HK-2 (cell line): Measurements from ENCODE around the gene CDKL5.
"Not testable (repeated sequence)": the region's sequence is repeated elsewhere in the genome, so short reads cannot be mapped to it uniquely, and the experiment has no call there.

ENCODE experiments used
- DNase-seq: peaks from one replicate; pipeline ENCODE4 v3.0.0-alpha.2; 2018; ENCODE audit not compliant: unreplicated experiment

CDKL5 gene

DNA sequence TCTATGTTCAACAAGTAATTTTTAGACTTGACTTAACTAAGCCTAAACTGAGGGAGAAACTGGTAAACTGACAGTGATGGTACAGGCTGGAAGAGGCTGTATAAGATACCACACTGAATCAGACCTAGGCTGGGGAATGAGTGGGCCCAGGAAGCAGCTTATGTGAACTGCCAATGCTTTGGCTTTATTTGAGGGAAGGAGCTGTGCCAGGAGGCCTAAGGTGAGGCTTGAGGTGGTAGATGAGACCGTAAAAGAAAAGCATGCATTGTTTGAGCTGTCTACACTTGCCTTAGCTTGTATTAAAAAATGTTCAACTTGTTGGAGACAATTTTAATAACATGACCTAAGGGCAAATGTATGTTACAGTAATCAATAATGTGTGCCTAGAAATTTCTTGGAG lies 150.3 kb downstream of the CDKL5 start:
- DNase-seq, result no peak

DNA sequence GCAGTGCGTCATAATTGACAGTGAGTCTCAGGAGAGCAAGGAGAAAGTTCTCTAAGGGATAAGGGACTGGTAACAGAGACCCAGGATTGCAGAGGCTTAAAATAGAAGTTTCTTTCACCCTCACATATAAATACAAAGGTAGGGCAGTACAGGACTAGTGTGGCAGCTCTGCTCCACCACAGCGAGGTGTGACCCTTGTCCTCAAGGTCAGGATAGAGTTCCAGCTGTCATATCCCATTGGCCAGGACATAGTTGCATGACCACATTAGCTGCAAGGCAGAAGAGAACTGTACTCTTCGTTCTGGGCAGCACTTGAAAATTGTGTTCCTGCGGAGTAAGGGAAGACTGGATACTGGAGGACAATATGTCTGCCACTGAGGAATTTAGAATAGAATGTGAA lies 152.0 kb downstream of the CDKL5 start:
- DNase-seq, result no peak

DNA sequence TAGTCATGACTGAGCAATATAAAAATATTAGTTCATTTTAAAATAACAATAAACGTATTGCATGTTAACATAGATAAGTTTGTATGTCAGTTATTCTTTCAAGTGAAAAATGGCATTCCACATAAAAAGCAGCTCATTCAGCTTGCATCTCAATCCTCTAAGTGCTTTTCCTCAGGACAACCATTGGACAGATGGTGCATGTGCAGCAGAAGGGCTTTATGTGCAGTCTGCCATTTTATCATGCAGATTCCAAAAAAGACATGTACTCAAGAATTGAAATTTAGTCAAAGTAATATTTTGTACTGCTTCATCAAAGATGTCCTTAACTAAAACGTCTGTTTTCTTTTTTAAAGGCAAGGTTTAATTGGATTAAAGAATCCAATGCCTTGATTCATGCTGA lies 153.1 kb downstream of the CDKL5 start:
- DNase-seq, result no peak

DNA sequence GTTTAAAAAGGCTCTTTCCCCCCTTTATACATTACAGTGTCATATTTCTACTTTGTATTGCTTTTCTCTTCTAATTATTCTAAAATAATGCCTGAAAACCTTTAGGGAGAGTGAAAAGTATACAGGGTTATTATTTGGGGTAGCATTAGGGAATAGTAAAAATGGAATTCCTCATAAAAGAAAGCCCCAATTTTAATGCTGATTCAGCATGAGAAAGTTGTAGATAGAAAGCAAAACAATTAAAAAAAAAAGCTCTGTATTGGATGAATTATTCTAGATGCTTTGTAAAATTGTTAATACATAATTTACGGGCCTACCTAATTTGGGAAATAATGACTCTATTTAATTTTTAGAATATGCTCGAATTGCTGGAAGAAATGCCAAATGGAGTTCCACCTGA lies 154.1 kb downstream of the CDKL5 start:
- no peak for DNase-seq

DNA sequence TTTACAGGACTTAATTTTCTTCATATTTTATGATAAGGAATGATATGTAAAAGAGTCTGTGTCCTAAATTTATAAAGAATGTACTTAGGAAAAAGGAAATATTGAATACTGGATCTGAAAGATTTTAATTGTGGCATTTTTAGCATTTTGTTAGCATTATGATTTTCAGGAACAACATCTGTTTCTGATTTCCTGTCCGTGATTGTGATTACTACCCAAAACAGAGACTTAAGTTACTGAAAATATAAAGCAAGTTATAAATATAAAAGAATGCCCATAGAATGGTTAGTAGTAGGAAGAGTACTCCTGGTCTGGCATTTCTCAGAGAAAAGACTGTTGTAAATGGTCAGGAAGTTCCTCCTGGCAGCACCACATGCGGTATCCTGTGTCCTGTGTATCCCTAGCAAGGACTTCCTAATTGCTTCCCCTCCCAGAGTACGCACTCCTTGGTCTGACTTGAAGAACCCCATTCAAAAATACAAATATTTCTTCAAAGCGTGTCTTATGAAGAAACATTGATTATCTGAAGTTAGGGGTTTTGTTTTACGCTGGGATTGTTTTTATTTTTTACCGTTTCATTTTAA lies 157.6 kb downstream of the CDKL5 start:
- DNase-seq, result no peak

DNA sequence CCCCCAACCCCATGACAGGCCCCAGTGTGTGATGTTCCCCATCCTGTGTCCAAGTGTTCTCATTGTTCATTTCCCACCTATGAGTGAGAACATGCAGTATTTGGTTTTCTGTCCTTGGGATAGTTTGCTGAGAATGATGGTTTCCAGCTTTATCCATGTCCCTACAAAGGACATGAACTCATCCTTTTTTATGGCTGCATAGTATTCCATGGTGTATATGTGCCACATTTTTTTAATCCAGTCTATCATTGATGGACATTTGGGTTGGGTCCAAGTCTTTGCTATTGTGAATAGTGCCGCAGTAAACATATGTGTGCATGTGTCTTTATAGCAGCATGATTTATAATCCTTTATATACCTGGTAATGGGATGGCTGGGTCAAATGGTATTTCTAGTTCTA lies 163.9 kb downstream of the CDKL5 start:
- DNase-seq, result not testable (repeated sequence)

DNA sequence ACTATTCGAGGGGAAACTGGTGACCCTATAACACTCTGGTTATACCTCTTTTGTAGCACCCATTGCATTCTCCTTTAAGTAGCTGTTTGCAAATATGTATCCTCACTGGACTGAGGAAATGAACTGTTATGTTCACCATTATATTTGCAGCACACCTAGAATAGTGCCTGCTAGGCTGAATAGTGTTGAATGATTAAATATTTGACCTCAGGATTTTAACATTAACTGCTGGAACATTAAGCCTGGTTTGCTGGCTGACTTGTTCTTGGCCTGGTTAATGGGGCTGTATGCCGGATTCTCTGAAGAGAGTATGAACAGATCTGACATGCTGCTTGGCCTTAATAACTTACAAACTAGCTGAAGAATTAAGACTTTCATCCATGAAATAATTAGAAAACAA lies 166.4 kb downstream of the CDKL5 start:
- no peak for DNase-seq

DNA sequence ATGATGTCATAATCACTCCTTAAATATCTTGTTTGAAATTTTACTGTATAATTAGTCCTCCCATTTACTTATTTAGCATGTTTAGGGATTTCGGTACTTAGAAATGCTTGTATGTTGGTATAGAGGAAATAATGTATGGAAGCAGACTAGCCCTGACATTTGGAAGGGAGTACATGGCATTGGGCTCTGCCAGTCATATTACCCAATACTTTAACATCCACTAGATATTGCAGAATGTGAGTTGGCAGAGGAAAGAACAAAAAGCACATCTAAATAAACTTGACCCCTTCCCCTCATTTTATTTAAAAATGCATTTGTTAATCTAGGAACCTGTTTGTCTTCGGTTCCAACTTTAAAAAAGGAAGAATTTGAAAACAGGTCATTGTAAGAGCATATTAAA lies 168.7 kb downstream of the CDKL5 start:
- no peak for DNase-seq

DNA sequence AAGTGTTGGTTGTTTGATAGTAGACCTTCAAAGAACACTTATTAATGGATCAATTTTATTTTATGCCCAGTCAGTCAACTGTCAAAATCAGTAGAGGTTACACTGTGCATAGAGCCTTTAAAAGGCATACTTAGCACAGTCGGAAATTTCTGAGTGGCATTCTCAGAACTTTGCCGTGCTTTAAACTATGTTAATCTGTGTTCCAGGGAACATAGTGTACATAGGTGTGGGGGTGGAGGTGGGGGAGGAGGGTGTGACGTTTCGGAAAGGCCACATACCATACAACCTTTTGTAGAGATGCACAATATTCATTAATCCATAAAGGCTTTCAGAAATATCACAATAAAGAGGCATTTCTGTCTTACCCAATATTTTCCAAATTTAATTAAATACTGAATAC lies 170.7 kb downstream of the CDKL5 start:
- no peak for DNase-seq

DNA sequence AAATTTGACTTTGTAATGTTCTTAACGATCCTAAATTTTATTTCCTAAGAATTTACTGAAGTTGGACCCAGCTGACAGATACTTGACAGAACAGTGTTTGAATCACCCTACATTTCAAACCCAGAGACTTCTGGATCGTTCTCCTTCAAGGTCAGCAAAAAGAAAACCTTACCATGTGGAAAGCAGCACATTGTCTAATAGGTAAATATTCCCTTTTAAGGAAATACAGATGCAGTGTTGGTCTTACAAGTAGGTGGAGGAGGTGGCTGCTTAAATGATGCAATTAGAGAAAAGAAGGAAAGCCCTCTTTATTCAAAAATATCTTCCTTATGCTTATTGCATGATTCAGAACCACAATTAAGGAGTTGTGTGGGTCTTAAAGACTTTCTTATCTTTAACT lies 173.0 kb downstream of the CDKL5 start:
- no peak for DNase-seq

DNA sequence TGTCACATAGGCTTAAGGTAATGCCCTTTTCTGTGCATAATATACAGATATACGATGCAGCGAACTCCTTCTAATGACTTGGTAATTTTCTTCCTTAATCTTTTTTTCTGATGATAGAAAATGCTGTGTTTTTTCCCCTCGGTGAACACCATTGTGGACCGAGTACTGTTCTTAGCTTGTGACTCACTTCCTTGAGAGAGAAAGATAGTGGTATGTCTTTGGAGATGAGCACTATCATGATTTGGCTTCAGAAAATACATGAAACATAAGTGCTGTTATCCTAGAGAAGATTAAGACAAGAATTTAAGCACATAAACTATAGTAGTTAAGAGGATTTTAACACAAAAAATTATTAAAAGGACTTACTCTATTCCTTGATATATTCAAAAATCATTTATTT lies 182.6 kb downstream of the CDKL5 start:
- no peak for DNase-seq

DNA sequence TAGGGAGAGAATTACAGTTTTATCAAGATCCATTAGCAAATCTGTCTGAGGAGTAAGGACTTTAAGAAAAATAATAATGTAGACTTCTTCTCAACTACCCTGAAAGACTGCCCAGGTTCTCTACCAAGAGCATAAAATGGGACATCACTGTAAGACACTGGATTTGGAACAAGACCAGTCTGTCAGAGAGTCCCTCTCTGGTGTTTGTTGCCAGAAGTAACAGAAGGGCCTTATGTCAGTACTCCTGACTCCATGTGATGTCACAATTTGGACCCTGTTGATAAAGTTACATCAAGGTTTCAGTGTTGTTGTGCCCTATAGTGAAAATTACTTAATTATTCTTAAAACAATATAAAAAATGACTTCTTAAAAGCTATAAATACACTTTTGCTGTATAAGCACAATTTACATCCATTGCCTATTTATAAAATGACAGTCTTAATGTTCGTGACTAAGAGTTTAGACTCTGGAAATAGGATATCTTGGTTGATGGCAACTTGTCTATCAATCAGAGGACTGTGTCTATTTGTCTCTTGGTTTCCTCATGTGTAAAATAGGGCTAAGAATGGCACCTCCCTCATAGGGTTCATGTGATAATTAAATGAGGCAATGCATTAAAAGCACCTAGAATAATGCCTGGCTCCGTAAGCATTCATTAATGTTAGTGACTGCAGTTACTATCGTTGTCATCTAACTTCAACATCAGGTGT lies 188.7 kb downstream of the CDKL5 start:
- no peak for DNase-seq

DNA sequence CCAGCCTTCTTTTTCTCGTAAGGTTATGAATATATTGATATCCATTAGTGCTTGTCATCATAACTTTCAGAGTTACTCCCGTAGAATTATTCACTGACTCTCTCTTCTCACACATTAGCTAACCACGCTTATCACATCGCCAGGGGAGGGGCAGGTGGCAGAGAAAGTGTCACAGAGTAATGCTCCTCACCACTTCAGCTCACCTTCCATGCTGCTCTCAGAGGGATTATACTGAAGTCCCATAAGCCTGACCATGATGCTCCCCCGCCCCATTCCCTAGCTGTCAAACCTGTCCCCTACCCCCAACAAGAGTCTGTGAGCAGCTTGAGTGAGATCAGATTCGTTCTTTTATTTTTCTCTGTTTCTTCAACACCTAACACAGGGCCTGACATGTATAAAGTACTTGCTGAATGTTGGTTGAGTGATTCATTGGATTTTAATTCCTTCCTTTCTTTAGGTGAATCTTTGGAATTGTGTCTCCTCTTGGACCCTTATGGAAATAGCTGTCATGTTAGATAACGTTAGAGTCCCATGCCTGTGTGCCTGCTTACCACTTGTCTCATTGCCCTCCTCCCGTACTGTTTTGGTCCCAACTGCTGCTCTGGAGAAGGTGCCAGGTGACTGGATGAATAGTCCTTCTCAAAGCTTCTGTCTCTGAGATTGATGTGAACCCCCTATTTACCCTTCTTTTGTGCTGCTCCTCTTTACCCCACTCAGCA lies 191.4 kb downstream of the CDKL5 start:
- DNase-seq, result peak; percentile 9

DNA sequence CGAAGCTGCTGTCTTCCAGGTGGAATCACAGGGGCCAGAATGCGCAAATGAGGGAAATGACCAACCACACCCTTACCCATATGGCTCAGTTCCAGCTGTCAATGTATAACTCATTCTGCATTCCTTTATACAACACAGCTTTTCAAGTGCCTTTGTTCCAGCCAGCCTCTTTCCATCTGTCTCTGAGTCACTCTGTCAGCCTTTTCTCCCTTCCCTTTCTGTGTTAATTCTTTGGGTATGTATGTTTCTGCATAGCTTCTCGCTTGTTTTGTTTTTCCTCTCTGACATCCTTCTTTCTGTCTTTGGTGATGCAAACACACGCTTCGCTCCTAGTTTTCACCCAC lies 192.0 kb downstream of the CDKL5 start:
- peak; percentile 59 for DNase-seq

DNA sequence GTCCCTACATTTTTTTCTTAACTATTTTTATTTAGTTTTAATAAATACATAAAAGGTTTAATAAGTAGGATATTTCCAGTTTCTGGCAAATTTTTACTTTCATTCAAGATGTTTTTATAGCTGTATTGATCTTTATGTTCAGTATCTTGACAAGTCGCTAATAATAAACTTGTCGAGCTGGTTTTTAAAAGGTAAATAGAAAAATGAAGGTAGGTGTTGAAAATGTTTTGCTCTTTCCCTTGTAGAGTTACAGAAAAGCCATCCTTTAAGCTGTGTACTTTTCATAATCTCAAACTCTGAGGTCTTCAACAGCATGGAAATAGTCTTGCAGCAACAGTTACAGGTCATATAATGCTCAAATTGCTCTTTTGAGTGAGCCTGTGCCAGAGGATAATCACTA lies 193.9 kb downstream of the CDKL5 start:
- DNase-seq, result no peak

DNA sequence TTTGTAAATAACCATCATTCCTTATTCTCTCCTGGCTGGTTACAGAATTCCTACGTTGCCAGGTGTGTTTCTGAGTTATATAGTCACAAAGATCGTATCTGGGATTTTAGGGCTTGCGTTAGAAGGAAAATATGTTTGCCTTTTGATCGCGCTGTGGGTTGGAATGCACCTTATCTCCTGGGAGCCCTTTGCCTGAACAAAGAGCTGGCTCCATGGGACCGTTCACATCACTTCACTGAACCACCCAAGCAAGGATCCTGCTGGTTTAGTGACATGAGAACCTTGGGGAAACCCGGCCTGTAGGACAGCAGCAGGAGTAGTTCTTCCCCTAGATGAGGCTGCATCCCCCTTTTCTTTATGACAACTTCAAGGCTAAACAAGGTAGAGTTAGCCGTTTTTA lies 194.9 kb downstream of the CDKL5 start:
- DNase-seq, result no peak

DNA sequence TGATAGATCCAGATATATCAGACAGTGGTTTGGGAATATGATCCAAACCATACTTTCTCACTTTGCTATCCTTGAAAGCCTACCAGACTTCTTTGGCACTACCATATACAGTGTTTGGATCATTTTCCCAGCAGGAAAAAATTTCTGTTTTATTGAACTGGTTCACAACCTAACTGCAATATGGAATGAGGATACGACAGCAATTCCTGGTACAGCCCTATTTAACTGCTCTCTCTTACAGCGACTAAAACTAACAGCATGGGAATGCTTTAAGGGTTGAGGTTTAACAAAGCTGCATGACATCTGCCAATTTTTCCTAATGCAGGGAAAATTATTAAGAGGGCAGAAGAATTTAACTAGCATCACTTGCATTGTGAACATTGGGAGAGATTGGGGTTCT lies 199.2 kb downstream of the CDKL5 start:
- DNase-seq, result no peak

DNA sequence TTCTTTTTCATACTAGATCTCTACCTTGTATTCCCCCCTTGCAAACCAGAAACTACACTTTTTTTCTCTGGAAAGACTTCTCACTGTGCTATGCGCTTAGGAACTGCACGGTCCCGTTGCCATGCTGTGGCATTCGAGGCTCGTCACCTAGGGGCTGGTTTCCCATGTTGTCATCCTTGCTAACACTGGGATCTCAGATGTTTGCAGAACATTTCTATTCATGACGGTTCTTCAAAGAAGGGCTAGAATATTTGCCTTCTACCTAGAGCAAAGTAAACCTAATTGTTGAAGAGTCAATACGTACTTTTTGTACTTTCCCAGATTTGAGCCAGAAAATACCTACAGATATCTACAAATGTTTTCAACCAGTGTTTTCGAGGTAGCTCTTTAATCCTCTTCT lies 205.5 kb downstream of the CDKL5 start:
- DNase-seq, result no peak

DNA sequence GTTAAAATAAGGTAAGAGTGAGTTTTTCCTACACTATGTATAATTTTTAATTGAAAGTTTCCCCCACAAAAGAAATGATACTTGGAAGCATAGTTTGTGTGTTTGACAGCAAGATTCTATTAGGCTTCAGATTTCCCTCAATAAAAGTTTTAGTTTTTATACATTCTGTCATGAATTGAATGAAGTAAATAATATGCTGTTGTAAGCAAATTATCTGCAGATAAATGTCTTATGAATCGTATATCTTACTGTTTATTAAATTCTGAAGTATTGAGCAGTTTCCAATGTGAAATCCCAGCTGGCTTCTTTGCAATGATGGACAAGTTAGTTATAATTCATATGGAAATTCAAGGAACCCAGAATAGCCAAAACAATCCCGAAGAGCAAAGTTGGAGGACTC lies 213.0 kb downstream of the CDKL5 start:
- DNase-seq, result no peak

DNA sequence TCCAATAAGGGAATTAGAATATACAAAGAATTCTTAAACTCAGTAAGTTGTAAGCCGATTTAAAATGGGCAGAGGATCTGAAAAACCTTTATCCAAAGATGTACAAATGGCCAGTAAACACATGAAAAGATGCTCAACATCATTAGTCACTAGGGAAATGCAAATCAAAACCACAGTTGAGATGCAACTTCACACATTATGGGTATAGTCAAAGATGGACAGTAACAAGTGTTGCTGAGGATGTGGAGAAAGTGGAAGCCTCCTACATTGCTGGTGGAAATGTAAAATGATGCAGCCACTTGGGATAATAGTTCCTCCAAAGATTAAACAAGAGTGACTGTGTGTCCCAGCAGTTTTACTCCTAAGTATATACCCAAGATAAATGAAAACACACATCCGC lies 213.9 kb downstream of the CDKL5 start:
- DNase-seq, result no peak

DNA sequence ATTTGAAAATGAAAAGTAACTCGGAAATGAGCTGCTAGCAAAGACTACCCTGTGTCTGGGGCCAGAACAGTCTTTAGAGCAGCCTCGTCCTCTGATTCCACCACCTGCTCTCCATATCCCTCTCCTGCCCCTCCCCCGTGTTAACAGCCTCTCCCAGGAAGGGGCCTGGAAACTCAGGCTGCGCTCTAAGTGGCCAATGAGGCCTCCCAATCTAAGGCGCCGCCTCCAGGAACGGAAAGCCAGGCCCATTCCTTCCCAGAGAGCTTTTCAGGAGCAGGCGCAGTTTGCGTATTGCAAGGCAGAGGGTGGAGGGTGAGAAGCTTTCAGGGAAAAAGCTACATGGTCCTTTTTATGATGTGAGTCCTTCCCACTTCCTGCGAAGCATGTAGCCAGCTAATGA lies 215.3 kb downstream of the CDKL5 start:
- no peak for DNase-seq

DNA sequence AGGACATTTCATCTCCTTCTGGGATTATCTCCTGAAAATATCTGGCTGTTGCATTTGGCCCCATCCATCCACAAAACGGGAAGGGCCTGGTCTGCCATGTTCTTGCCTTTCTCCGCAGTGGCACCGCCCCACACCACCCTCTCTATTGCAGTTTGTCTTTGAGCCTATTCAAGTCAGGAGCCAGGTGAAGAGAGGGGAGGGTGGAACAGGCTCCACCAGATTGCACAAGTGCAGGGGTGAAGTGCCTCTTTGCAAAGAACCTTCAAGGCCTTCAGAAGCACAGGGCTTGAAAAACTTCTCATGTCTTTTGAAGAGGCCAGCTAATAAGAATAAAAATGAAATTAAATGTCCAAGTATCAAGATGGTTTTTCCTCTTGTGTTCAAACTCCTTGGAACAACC lies 217.8 kb downstream of the CDKL5 start:
- DNase-seq, result no peak

DNA sequence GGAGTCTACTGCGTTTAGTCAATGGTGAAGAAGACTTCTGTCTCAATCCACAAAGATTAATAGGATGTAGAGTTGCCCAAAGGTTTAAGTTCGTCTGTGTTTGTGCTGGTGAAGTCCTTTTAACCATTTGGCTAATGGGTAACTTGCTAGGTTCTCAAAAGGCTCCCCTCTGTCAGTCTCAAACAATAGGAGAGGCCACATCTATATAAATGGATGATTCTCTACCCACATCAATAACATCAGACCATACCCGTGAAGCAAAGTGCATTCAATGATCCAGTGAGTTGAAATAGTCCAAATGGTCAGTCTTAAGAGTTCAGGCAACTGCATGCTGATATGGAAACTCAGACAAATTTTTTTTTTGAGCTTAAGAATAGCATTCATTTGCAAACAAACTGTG lies 218.4 kb downstream of the CDKL5 start:
- DNase-seq, result no peak

DNA sequence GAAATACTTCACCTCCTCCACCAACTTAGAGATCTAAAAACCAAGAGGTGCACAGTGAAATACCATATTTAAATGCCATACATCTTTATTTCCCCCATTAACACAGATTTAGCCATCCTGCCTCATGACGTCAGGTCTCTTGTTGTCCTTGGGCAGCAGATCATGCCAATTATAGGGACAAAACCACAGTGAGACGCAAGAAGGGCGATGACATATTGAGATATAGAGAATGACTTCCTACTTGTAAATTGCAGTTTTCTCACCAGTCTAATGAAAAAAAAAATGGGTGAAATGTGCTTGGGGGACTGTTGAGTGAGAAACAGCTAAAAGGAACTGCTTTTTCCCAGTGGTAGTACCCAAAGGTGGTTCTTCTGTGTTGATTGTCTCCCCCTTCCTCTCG lies 222.2 kb downstream of the CDKL5 start:
- no peak for DNase-seq
